Activated naive CD4-positive, alpha-beta T cell treated with anti-CD3 and anti-CD28 coated beads for 36 hours (primary cell): Measurements from ENCODE around the gene SRSF1. TPM values are rescaled to one million over a fixed set of nuclear protein-coding genes. Genes with fewer than 3 reads are reported as not detected.
A peak's percentile ranks its signal among the peaks of the same experiment; 100 is the strongest.

Experiments
- CTCF ChIA-PET: fragments of 350-600 bp; sonication (Branson Sonifier 250); formaldehyde crosslinking; loops from one replicate; lab custom pipeline; 2021; ENCODE audit warnings: antibody characterized with exemption; lab: Charles Lee
- DNase-seq: peaks from one replicate; pipeline ENCODE4 v3.0.0-alpha.2; 2020
- H3K27ac Mint-ChIP-seq: one replicate; pipeline ENCODE4 v1.8.0; 2021; ENCODE audit warnings: mild to moderate bottlenecking, mixed read lengths
- H3K27me3 Mint-ChIP-seq: one replicate; pipeline ENCODE4 v1.8.0; 2021; ENCODE audit warnings: low read depth, mixed read lengths
- H3K36me3 Mint-ChIP-seq: one replicate; pipeline ENCODE4 v1.8.0; 2021; ENCODE audit warnings: low read depth, mixed read lengths
- H3K4me1 Mint-ChIP-seq: one replicate; pipeline ENCODE4 v1.8.0; 2021; ENCODE audit warnings: low read depth, mixed read lengths
- H3K4me3 Mint-ChIP-seq: one replicate; pipeline ENCODE4 v1.8.0; 2021; ENCODE audit warnings: mild to moderate bottlenecking, moderate library complexity, mixed read lengths
- H3K9me3 Mint-ChIP-seq: one replicate; pipeline ENCODE4 v1.8.0; 2021; ENCODE audit warnings: mixed read lengths
- intact Hi-C: fragments of 100-400 bp; cut with micrococcal nuclease; formaldehyde crosslinking; loops from one replicate; pipeline ENCODE4 v1.15.1; 2023
- total RNA-seq, 2 experiments: library from RNA; stranded (reverse); gene quantifications; one replicate each; pipeline ENCODE4 v1.2.3, GENCODE V29; 2021

The SRSF1 gene
- total RNA-seq, 2 experiments from 2014 or later, result 248 to 257 TPM

DNA sequence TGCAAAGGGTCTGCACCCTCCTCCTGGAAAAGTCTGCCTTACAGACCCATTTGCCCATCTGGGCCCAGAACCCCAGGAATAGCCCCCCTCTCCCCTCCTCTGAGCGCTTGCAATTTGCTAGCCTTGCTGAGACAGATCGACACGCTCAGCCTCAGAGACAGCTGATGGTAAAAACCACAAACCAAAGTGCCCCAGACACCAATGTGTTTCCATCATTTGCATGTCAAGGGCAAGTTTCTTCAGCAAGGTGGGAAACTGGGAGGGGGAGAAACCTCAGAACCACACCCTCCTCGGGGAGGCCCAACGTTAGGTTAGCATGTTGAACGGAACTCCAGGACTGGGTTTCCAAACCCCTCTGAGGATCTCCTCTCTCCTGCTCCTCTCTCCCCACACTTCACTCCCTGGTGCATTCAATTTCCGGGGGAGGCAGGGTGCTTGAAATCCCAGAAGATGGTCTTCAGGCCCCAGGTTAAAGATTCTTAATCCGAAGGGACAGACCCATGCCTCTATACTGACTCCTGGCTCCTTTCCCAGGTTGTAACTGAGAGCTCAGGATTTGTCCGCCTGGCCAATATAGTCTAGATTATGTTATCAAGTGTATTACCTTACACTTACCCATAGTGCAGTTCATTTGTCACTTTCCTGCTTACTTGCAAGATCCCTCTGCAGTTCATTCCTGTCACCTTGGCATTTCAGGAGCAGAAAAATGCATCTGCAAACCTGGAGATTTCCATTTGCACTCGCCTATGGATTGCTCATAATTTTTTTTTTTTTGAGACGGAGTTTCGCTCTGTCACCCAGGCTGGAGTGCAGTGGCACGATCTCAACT is 50.5 kb downstream of the SRSF1 start:
- Mint-ChIP-seq H3K27me3 (peaks cover 29% of the 10 kb centered on the region), H3K4me3 (peak overlapping the region; percentile 52), H3K9me3 (no peaks in the 10 kb centered on the region), H3K36me3 (no peaks in the 10 kb centered on the region), H3K27ac (no peak overlapping the region), H3K4me1 (peaks cover 14% of the 10 kb centered on the region)
- intact Hi-C loops, result loop anchor here (5.0 kb wide), 1 partner anchor 64 kb away; no protein-coding TSS in a partner anchor
- DNase-seq, result peak; percentile 65
- CTCF ChIA-PET, result interaction anchor here (0.6 to 1.7 kb wide), 5 partner anchors 9 to 53 kb away, joined by 3 to 6 read pairs (median 3); no protein-coding TSS in a partner anchor

DNA sequence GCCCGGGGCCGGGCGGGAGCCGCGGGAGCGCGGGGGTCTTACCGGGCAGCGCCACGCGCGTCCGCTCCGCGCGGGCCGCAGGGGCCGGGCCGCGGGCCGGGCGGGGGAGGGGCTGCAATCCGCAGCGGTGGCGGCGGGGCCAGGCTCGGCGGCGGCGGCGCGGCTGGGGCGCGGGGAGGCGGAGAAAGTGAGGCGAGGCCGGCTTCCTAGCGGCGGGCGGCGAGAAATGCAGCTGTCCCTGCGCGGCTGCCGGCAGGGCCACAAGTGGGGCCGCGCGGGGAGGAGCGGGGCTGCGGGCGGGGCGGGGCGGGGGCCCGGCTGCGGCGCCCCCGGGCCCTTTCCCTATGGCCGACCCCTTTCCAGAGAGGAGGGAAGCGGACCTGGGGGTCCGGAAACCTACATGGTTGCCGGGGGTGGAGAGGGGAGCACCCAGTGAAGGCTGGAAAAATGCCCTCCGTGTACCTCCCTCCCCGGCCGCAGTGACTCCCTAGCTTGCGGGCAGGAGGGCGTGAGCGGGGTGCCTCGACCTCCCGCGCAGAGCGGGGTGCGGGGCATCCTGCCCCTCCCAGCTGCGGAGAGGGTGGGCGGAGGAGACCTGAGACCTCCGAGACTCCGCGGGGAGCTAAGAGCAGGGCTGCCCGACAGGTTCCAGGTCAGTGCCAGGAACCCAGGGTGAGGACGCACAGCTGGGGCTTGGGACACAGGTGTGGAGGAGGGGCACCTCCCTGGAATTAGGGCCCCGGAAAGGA is 51.7 kb downstream of the SRSF1 start, which contains the start of gene CUEDC1:
CUEDC1 (minus strand) TSS at position 230 of the 749 bp plus-strand sequence. CDS start 69,848 bp downstream, outside the sequence.
- CTCF ChIA-PET, result interaction anchor here (0.6 to 1.7 kb wide), 5 partner anchors 17 to 55 kb away, joined by 3 to 6 read pairs (median 3); no protein-coding TSS in a partner anchor
- H3K27ac Mint-ChIP-seq, result no peak within 1 kb of the TSS
- H3K27me3 Mint-ChIP-seq, result peaks cover 29% of the 10 kb centered on the region
- H3K9me3 Mint-ChIP-seq, result no peaks in the 10 kb centered on the region
- peak; percentile 68 for DNase-seq
- H3K36me3 Mint-ChIP-seq, result no peaks in the 10 kb centered on the region
- peaks cover 21% of the 10 kb centered on the region for H3K4me1 Mint-ChIP-seq
- peak within 1 kb of the TSS; percentile 62 for H3K4me3 Mint-ChIP-seq
- intact Hi-C loops, result loop anchor here (5.0 kb wide), 1 partner anchor 63 kb away; no protein-coding TSS in a partner anchor

DNA sequence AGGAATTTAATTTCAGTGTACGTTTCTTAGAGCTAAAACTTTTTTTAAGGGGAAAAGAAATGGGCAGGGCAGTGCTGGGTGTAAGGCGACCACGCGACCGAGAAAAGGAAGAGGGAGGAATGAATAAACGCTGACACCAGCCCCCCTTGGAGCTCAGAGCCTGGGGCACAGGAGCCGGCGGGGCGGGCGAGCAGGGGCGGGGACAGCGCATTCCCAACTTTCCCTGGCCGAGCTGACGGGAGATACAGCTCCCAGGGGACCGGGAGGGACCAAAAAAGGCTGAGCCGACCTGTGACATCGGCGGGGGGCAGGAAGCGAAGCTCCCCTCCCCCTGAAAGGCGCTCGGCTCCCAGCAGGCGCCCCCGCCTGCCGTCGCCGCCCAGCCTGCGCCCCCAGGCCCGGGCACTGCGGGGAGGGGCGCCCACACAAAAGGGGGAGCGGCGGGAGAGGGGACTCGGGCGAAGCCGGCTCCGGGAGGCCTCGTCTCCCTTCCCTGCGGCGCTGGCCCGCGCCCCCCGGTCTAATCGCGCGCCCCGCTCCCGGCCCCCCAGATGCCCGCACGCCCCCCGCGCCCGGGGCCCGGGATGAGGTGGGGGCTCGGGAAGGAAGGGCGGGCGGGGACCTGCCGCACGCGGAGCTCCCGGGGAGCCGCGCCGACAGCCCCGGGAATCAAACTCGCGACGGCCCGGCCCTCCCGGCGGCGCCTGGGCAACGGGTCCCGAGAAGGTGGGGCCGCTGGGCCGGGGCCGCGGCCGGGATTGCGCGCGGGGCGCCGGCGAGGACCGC is 52.5 kb downstream of the SRSF1 start:
- Mint-ChIP-seq H3K4me3 (peak overlapping the region; percentile 62), H3K27ac (no peak overlapping the region), H3K27me3 (peaks cover 29% of the 10 kb centered on the region), H3K36me3 (no peaks in the 10 kb centered on the region), H3K9me3 (no peaks in the 10 kb centered on the region), H3K4me1 (peaks cover 26% of the 10 kb centered on the region)
- CTCF ChIA-PET, result interaction anchor here (1.0 to 1.7 kb wide), 4 partner anchors 16 to 94 kb away, joined by 4 to 6 read pairs (median 4); no protein-coding TSS in a partner anchor
- no peak for DNase-seq
- intact Hi-C loops, result loop anchor here (5.0 kb wide), 1 partner anchor 62 kb away; no protein-coding TSS in a partner anchor

DNA sequence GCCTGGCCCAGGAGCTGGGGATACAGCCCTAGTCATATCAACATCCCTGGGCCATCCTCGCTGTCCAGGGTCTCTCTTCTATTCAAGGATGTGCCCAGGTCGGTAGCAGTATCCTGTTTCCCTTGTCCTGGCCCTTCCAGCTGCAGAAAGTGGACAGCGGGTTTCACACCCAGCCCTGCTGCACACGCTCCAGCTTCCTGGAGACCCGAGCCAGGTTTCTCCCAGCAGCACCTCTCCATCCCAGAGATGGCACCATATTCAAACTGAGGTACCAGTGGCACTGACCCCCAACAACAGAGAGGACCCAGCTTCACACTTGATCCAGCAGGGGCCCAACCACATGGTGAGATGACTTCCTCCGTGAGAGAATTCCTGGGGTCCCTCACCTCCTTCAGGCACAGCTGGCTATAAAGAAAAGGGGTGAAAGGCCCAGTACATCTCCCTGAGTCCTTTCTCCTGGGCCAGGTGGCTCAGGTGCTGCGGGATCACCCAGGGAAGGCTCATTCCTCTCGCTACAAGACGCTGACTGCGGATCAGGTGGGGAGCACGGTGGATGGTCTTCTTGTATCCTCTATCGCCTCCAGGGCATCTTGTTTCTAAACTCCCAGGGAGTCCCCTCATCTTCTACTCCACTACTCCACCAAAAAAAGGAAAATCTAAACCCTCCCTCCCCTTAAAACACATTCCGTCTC is 53.2 kb downstream of the SRSF1 start:
- Mint-ChIP-seq H3K27ac (no peak overlapping the region), H3K4me3 (peak overlapping the region; percentile 62), H3K36me3 (no peaks in the 10 kb centered on the region), H3K4me1 (peaks cover 30% of the 10 kb centered on the region), H3K27me3 (peaks cover 25% of the 10 kb centered on the region), H3K9me3 (no peaks in the 10 kb centered on the region)
- CTCF ChIA-PET, result interaction anchor here (1.0 to 1.4 kb wide), 4 partner anchors 29 to 93 kb away, joined by 4 to 5 read pairs (median 4); no protein-coding TSS in a partner anchor
- DNase-seq, result no peak
- intact Hi-C loops, result no loop called here

Other genes starting within 250 kb of the SRSF1 start
- gene MRPS23, start 157.2 kb downstream of the SRSF1 start, total RNA-seq, result 10 to 100 TPM; 57.5 to 59.1 TPM
- gene CUEDC1, start 51.8 kb downstream of the SRSF1 start, total RNA-seq, result under 1 TPM; 0.47 to 0.69 TPM
- 10 to 100 TPM; 21.7 to 22.0 TPM for gene VEZF1, start 19.0 kb downstream of the SRSF1 start, total RNA-seq
- 10 to 100 TPM; 19.1 to 19.4 TPM for gene DYNLL2, start 76.2 kb upstream of the SRSF1 start, total RNA-seq
- gene OR4D1, start 141.1 kb upstream of the SRSF1 start, total RNA-seq, result under 1 TPM; 0.21 to 0.40 TPM
- gene OR4D2, start 159.7 kb upstream of the SRSF1 start, total RNA-seq, result not detected
- gene EPX, start 185.5 kb upstream of the SRSF1 start, total RNA-seq, result not detected
- 10 to 100 TPM; 27.1 to 29.2 TPM for gene MKS1, start 212.0 kb upstream of the SRSF1 start, total RNA-seq
- gene LPO, start 231.3 kb upstream of the SRSF1 start, total RNA-seq, result not detected